GM18505 (cell line): ENCODE data around the gene HRH2.
"Not testable (repeated sequence)": the region's sequence is repeated elsewhere in the genome, so short reads cannot be mapped to it uniquely, and the experiment has no call there.

Source experiments
- ATAC-seq: cut with Tn5 transposase; IDR thresholded peaks from one replicate; pipeline ENCODE4 v1.9.1; 2021; ENCODE audit not compliant: unreplicated experiment
- POLR2A ChIP-seq: IDR thresholded peaks from 4 replicates; pipeline ENCODE4 v1.6.1; 2011; ENCODE audit warnings: borderline replicate concordance; ENCODE audit not compliant: insufficient read depth, insufficient read length; ENCODE audit errors: extremely low read depth

HRH2 gene, protein sequence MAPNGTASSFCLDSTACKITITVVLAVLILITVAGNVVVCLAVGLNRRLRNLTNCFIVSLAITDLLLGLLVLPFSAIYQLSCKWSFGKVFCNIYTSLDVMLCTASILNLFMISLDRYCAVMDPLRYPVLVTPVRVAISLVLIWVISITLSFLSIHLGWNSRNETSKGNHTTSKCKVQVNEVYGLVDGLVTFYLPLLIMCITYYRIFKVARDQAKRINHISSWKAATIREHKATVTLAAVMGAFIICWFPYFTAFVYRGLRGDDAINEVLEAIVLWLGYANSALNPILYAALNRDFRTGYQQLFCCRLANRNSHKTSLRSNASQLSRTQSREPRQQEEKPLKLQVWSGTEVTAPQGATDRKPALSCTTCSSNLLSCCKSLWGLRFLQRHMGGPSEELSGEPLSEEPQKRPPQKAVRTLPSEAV

GRCh38 chr5:175657593-175658271, at the start of gene HRH2:
Gene HRH2, plus strand, starts transcription at chr5:175658071. Its CDS starts 25,163 bp downstream, at chr5:175683234.
- TF ChIP-seq POLR2A: no peak
- ATAC-seq: no peak

- TF ChIP-seq POLR2A: no peak
- ATAC-seq: no peak
Observed at GRCh38 chr5:175609526-175609925, 48.3 kb upstream of the HRH2 start.

GRCh38 chr5:175610381-175610780, 47.5 kb upstream of the HRH2 start:
- ATAC-seq: no peak
- TF ChIP-seq POLR2A: no peak

DNA sequence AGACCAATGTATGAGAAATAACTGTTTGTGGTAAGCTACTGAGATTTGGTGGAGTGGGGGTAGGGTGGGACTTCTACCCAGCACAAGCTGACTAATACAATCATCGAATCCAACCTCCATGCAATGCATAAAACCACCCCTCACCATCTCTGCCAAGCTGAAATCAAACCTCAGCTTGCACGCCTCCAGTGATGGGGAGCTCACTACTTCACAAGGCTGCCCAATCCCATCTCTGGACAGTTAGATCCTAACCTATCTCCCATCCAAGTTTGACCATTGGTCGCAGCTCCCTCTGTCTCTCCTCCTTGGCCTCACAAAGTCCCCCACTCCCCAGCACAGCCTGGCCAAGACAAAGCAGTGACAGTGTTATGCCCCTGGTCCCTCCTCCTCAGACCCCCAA, 47.0 kb upstream of the HRH2 start:
- TF ChIP-seq POLR2A: no peak
- no peak for ATAC-seq

DNA sequence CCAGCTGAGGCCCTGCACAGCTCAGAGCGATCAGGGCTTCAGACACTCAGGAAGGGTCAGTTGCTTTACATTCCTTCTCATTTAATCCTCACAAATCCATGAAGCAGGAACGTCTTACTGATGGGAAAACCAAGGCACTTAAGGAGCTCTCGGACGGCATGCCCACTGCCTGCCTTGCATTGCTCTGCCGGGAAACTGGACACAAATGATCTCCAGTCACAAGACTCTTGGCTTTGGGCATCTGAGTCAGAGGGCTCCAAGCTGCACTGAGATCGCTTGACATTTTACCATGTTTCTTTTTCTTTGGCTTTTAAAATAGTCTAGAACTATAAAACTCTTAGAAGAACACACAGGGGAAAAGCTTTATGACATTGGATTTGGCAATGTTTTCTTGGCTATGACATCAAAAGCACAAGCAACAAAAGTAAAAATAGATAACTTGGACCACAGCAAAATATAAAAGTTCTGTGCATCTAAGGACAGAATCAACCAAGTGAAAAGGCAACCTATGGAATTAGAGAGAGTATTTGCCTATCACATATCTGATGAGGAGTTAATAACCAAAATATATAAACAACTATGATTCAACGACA, 43.6 kb upstream of the HRH2 start:
- no peak for ATAC-seq
- TF ChIP-seq POLR2A: no peak

GRCh38 chr5:175614861-175615260, 43.0 kb upstream of the HRH2 start:
- no peak for TF ChIP-seq POLR2A
- no peak for ATAC-seq

GRCh38 chr5:175616083-175616482, 41.8 kb upstream of the HRH2 start:
- TF ChIP-seq POLR2A: no peak
- no peak for ATAC-seq

GRCh38 chr5:175616527-175616926, 41.3 kb upstream of the HRH2 start:
- not testable (repeated sequence) for ATAC-seq

DNA sequence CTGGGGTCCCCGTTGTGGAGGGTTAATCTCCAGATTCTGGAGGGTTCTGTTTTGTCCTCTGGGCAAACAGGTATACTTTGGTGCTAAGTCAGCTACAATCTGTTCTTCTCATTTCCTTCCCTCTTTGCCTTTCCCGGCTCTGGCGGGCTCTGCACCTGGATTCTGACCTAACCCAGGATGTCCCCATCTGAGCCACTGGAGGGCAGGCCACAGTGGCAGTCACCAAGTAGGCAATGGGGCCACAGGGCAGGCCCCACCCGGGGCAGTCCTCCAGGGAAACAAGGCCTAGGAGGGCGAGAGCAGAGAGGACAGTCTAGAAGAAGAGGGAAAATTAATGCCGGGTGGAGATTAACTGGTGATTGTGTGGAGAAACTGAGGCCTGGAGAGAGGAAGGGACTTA, 40.4 kb upstream of the HRH2 start:
- TF ChIP-seq POLR2A: no peak
- no peak for ATAC-seq

- TF ChIP-seq POLR2A: no peak
- ATAC-seq: no peak
Observed at GRCh38 chr5:175620527-175620926, 37.3 kb upstream of the HRH2 start.

GRCh38 chr5:175621971-175622370, 35.9 kb upstream of the HRH2 start:
- TF ChIP-seq POLR2A: no peak
- ATAC-seq: no peak

DNA sequence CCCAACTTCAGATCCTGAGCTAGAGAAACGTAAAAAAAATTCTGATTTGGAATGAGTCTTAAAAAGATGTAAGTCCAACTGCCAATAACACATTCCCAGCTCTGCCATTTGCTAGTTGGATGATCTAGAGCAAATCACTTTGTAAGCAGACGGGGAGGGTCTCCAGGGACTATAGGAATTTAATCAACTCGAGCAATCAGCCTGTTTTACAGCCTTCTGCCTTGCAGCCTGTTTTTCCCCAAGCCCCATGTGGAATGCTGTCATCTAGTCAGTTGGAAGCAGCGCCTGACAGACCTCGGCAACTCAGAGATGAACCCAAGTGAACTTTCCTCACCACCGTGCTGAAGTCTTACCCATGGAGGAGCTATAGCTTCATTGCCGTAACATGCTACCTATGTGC, 34.8 kb upstream of the HRH2 start:
- ATAC-seq: no peak

DNA sequence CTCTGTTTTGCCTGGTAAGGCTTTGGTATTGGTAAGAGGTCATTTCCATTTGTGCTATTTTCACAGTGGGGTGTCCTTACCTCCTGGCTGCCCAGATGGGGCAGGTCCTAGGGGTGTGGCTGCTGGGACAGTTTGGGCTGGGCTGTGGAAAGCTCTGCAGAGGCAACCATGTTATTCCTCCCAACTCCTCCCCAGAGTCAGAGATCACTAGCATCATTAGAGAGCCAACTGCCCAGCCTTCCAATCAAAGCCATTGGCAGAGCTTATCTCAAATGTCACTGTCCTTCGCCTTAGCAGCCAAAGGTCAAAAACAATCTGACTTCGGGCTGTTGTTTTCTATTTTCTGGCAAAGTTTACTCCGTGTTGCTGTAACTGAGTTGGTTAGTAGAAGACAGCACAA, 33.6 kb upstream of the HRH2 start:
- TF ChIP-seq POLR2A: no peak
- no peak for ATAC-seq

More for the DNA sequence above, 34.8 kb upstream of the HRH2 start:
- TF ChIP-seq POLR2A: no peak

DNA sequence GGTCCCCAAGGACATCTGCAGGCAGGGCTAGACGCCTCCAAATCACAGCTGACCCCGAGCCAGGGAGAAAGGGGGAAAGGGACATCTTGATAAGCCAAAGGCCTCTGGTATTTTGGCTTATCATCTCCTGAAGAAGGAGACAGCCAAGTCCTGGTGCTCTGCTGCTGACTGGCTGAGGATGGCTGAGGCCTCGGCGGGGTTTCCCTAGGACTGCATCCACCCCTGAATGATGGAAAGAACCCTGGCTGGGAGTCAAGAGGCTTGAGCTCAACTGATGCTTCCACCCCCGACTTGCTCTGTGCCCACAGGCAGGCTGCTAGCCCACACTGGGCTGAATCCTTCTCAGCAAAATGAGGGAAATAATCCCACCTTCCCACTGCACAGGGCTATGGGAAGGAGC, 30.9 kb upstream of the HRH2 start:
- no peak for TF ChIP-seq POLR2A
- no peak for ATAC-seq
